SJSA1 (cell line): ENCODE results near the gene ZBP1. TPM values are rescaled to one million over a fixed set of nuclear protein-coding genes. Genes with fewer than 3 reads are reported as not detected.

ENCODE experiments used
- DNase-seq, 2 experiments: peaks; one replicate each; pipeline ENCODE4 v3.0.0-alpha.2; 2015 to 2020; ENCODE audit warnings: low spot score in 2 of 2, low read depth in 1 of 2
- H3K27ac ChIP-seq: fragments of 250-450 bp; sonication (Bioruptor Pico); 2 replicates; pipeline ENCODE4 v1.5.1; 2020; ENCODE audit warnings: mild to moderate bottlenecking, moderate library complexity
- H3K27me3 ChIP-seq: fragments of 250-450 bp; sonication (Bioruptor Pico); replicated peaks from 2 replicates; pipeline ENCODE4 v1.5.1; 2020; ENCODE audit warnings: mild to moderate bottlenecking, moderate library complexity
- H3K36me3 ChIP-seq: fragments of 250-450 bp; sonication (Bioruptor Pico); 2 replicates; pipeline ENCODE4 v1.5.1; 2020; ENCODE audit warnings: mild to moderate bottlenecking
- H3K4me1 ChIP-seq: fragments of 250-450 bp; sonication (Bioruptor Pico); replicated peaks from 2 replicates; pipeline ENCODE4 v1.6.1; 2021; ENCODE audit warnings: mild to moderate bottlenecking
- H3K4me3 ChIP-seq: fragments of 250-450 bp; sonication (Bioruptor Pico); 2 replicates; pipeline ENCODE4 v1.5.1; 2020; ENCODE audit warnings: mild to moderate bottlenecking
- H3K9me3 ChIP-seq: fragments of 250-450 bp; sonication (Bioruptor Pico); replicated peaks from 2 replicates; pipeline ENCODE4 v1.5.1; 2020; ENCODE audit warnings: mild to moderate bottlenecking
- total RNA-seq: library from RNA; depleted of rRNA; stranded (reverse); fragments of >200 nt; shearing (Covaris generic); gene quantifications from 2 replicates; pipeline ENCODE4 v1.2.3, GENCODE V29; 2014

ZBP1 gene
- total RNA-seq, 1 experiment from 2014 or later = not detected

GRCh38 chr20:57583289-57584257, 36.7 kb downstream of the ZBP1 start:
- Histone ChIP-seq H3K27me3 (peaks cover 8% of the 10 kb centered on the region; the same call in 1 of the 2 replicates), H3K4me1 (peaks cover 15% of the 10 kb centered on the region), H3K9me3 (no peaks in the 10 kb centered on the region), H3K27ac (no peak overlapping the region), H3K36me3 (no peaks in the 10 kb centered on the region), H3K4me3 (no peak overlapping the region)
- no peak for DNase-seq

GRCh38 chr20:57582432-57583288, 37.6 kb downstream of the ZBP1 start:
- H3K27me3 ChIP-seq = peaks cover 9% of the 10 kb centered on the region; the same call in 1 of the 2 replicates
- no peak overlapping the region for H3K27ac ChIP-seq
- peak in 1 of 2 experiments; percentile 57 for DNase-seq
- H3K4me1 ChIP-seq = peaks cover 15% of the 10 kb centered on the region
- no peaks in the 10 kb centered on the region for H3K36me3 ChIP-seq
- no peaks in the 10 kb centered on the region for H3K9me3 ChIP-seq
- 0 out of 2 replicates have a peak overlapping the region, but pooled peaks have one; percentile 1 for H3K4me3 ChIP-seq

DNA sequence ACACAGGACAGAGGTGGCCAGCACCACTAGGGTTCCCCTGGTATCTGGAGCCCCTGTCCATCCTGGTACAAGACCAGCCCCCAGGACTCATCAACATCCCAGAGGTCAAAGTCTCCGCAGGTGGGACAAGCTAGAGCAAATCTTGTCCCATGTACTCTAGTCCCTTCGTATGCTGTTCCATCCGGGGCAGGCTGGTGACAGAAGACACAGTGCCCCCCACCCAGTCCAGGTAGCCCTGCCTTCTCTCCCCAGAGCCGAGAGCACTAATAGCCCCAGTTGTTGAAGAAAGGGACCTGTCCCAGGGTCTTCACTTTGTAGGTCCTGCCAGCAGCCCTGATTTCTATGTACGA, 38.2 kb downstream of the ZBP1 start:
- Histone ChIP-seq H3K27me3 (peaks cover 11% of the 10 kb centered on the region; the same call in 1 of the 2 replicates), H3K36me3 (no peaks in the 10 kb centered on the region), H3K4me1 (peaks cover 15% of the 10 kb centered on the region), H3K9me3 (no peaks in the 10 kb centered on the region), H3K27ac (no peak overlapping the region), H3K4me3 (no peak overlapping the region)
- DNase-seq = no peak

GRCh38 chr20:57581202-57582028, 38.8 kb downstream of the ZBP1 start:
- no peak for DNase-seq
- H3K36me3 ChIP-seq = no peaks in the 10 kb centered on the region
- no peaks in the 10 kb centered on the region for H3K9me3 ChIP-seq
- no peak overlapping the region for H3K4me3 ChIP-seq
- H3K27me3 ChIP-seq = peaks cover 15% of the 10 kb centered on the region; the same call in 1 of the 2 replicates
- H3K27ac ChIP-seq = no peak overlapping the region
- peaks cover 15% of the 10 kb centered on the region for H3K4me1 ChIP-seq

DNA sequence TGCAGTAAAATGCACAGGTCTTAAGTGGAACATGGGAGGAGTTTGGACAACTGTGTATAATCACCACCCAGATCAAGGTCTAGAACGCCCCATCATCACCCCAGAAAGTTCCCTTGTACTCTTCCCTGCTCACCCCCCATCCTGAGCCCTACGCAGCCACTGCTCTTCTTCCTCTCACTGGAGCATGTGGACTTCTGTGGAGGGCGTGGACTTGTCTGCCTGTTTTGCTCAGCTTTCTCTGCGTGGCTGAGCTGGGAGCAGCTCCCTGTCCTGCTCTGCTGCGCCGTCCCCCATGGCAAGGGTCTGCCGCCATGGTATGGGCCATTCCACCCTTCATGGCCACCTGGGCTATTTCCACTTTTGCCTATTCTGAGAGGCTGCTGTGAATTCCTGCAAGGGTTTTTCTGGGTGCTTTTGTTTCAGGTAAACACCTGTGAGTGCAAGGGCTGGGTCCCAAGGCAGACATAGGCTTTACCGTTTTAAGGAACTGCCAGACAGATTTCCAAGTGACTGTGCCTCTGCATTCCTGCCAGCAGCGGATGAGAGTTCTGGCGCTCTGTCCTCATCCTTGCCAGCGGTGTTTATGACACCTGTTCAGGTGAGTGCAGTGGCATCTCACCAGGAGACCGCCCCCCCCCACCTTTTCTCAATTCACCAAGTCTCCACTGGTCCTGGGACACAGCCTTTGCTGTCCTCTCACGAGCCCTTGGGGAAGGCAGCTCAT, 39.6 kb downstream of the ZBP1 start:
- Histone ChIP-seq H3K4me1 (peaks cover 15% of the 10 kb centered on the region), H3K27me3 (peaks cover 19% of the 10 kb centered on the region; the same call in 1 of the 2 replicates), H3K4me3 (no peak overlapping the region), H3K27ac (no peak overlapping the region), H3K9me3 (no peaks in the 10 kb centered on the region), H3K36me3 (no peaks in the 10 kb centered on the region)
- no peak for DNase-seq

- Histone ChIP-seq H3K27ac (no peak overlapping the region), H3K9me3 (no peaks in the 10 kb centered on the region), H3K4me1 (peaks cover 15% of the 10 kb centered on the region), H3K27me3 (peaks cover 19% of the 10 kb centered on the region; the same call in 1 of the 2 replicates), H3K4me3 (no peak overlapping the region), H3K36me3 (no peaks in the 10 kb centered on the region)
- DNase-seq = no peak
These were observed 40.3 kb downstream of the ZBP1 start for GRCh38 chr20:57579898-57580447.

- Histone ChIP-seq H3K9me3 (no peaks in the 10 kb centered on the region), H3K36me3 (no peaks in the 10 kb centered on the region), H3K4me3 (no peak overlapping the region), H3K4me1 (peaks cover 15% of the 10 kb centered on the region), H3K27me3 (peaks cover 19% of the 10 kb centered on the region; the same call in 1 of the 2 replicates), H3K27ac (no peak overlapping the region)
- DNase-seq = no peak
These were observed 40.8 kb downstream of the ZBP1 start for GRCh38 chr20:57579331-57579897.

DNA sequence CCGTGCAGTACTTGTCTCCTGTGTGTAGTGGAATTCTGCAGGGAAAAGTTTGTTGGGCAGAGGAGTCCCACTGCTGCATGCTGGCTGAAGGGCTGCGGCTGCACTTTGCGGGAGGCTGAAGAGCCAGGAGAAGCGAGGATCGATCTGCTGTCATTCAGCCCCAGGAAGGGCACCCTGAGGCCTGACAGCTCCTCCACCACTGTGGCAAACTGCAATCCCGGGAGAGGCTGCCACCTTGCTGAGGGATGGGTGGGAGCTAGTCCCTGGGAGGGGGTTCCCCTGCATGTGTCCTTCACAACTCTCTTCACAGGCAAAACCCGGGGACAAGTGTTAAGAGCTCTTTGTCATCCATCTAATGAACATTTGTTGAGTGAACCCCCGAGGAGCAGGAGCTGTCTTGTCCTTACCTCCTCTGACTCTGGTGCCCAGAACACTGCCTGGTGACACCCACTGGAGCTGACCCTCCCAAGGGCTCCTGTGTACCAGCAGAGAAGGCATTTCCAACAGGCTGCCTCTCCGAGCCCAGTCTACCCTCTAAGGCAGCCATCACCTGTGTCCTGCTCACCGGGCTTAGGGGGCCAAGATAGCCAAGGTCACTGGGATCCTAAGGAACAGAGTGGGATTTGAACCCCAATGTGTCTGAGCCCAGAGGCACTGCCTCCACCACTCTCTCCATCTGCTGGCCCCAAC, 41.6 kb downstream of the ZBP1 start:
- H3K4me1 ChIP-seq = peaks cover 15% of the 10 kb centered on the region
- H3K36me3 ChIP-seq = no peaks in the 10 kb centered on the region
- H3K9me3 ChIP-seq = no peaks in the 10 kb centered on the region
- no peak overlapping the region for H3K4me3 ChIP-seq
- peaks cover 19% of the 10 kb centered on the region; the same call in 1 of the 2 replicates for H3K27me3 ChIP-seq
- DNase-seq = no peak
- no peak overlapping the region for H3K27ac ChIP-seq

DNA sequence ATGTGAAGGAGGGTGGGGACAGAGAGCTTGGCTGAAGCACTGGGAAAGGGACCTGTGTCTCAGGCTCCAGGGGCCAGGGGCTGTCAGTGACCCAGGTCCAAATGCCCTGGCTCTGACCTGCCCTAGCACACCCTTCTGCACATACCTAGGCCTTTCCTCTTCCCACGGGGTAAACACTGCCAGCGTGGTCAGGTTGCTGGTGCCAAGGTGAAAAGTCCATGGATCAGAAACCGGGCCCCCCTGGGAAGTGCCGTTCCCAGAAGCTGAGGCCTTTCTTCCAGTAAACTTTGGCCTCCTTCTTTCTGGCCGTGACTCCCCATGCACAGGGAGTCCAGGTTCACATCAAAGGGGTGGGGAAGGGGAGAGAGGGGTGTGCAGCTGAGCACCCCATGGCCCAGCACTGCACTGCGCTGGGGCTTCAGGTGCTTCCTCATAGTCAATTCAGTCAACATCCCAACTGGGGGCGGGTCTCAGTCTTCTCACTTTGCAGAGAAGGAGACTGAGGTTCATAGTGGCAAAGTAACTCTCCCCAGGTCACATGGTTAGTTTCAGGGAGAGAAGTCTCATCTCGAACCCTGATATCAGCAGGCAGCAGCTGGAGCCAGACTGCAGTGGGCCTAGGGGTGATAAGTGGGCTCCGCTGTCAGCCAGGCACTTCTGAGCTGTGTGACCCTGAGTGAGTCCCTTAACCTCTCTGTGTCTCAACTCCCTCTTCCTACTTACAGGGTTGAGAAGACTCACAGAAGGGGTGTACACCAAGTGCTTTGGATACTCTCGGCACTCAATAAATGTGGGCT, 42.3 kb downstream of the ZBP1 start:
- Histone ChIP-seq H3K9me3 (no peaks in the 10 kb centered on the region), H3K4me3 (no peak overlapping the region), H3K27me3 (peaks cover 19% of the 10 kb centered on the region; the same call in 1 of the 2 replicates), H3K36me3 (no peaks in the 10 kb centered on the region), H3K27ac (no peak overlapping the region), H3K4me1 (peaks cover 13% of the 10 kb centered on the region)
- no peak for DNase-seq

DNA sequence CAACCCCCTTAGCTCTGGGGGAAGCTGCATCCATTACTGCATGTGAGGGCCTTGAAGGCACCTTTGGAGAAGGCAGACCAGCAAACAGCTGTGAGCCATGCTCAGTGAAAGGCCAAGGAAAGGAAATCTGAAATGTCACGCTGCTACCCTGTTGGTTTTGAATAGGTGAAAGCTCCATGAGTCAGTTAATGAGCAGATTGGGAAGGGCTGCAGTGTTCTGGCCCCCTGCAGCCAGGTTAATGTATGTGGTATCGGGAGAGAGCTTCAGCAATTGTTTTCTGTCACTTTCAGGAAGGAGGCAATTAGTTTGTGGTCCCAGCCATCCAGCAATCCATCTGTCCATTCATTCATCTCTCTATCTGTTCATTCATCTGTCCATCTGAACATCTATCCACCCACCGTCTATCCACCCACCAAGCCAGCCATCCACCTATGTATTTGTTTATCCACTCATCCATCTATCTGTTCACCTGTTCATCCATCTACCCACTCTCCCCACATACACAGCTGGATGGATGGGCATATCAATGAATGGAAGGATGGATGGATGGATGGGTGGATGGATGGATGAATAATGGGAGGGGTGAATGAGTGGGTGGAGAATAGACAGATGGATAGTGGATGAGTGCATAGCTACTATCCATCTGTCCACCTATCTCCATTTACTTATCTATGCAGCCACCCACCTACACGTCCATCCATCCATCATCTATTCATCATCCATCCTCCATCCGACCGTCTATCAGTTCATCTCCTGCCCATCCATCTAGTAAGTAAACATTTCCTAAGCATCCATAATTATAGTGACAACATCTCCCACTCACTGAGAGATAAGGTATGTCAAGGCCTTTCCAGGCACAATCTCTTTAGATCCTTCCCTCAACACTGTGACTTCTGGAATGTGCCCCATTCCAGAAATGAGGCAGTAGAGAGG, 43.3 kb downstream of the ZBP1 start:
- H3K36me3 ChIP-seq = no peaks in the 10 kb centered on the region
- peaks cover 3% of the 10 kb centered on the region for H3K4me1 ChIP-seq
- H3K27me3 ChIP-seq = peaks cover 19% of the 10 kb centered on the region; the same call in 1 of the 2 replicates
- no peak overlapping the region for H3K4me3 ChIP-seq
- no peaks in the 10 kb centered on the region for H3K9me3 ChIP-seq
- H3K27ac ChIP-seq = no peak overlapping the region
- no peak for DNase-seq
